Hindlimb muscle (tissue), 1 donor: ENCODE results near the gene DARS2. TPM values are rescaled to one million over a fixed set of nuclear protein-coding genes. Genes with fewer than 3 reads are reported as not detected.

Source experiments
- DNase-seq: peaks from one replicate; pipeline ENCODE4 v3.0.0-alpha.2; 2013
- polyA plus RNA-seq: library from polyadenylated mRNA; unstranded; fragments of 120-200 nt; gene quantifications from one replicate; pipeline ENCODE4 v1.2.1, GENCODE V29; 2013; ENCODE audit not compliant: insufficient read length

The DARS2 gene
- polyA plus RNA-seq, 1 donor, result 13.6 TPM

GRCh38 chr1:173889885-173890284 lies 65.4 kb downstream of the DARS2 start:
- DNase-seq, result no peak

- no peak for DNase-seq
Observed at GRCh38 chr1:173893611-173894010, 69.1 kb downstream of the DARS2 start.

DNA sequence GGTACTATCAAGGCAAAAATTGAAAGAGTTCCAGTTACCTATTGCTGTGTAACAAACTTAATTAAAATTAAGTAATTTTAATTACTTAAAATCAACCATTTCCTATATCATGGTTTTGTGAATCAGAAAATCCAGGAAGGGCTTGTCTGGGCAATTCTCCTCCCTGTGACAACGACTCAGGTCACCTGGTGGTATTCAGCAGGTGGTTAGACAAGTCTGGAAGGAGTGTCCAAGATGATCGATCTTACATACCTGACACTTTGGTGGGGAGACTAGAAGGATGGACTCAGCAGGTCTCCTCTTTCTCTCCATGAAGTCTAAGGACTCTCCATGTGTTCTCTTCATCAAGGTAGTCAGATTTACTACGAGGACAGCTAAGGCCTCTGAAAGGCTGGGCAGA lies 69.7 kb downstream of the DARS2 start:
- DNase-seq, result no peak

- DNase-seq, result no peak
Observed at GRCh38 chr1:173900427-173900826, 76.0 kb downstream of the DARS2 start.

GRCh38 chr1:173900992-173901391 lies 76.5 kb downstream of the DARS2 start:
- no peak for DNase-seq

DNA sequence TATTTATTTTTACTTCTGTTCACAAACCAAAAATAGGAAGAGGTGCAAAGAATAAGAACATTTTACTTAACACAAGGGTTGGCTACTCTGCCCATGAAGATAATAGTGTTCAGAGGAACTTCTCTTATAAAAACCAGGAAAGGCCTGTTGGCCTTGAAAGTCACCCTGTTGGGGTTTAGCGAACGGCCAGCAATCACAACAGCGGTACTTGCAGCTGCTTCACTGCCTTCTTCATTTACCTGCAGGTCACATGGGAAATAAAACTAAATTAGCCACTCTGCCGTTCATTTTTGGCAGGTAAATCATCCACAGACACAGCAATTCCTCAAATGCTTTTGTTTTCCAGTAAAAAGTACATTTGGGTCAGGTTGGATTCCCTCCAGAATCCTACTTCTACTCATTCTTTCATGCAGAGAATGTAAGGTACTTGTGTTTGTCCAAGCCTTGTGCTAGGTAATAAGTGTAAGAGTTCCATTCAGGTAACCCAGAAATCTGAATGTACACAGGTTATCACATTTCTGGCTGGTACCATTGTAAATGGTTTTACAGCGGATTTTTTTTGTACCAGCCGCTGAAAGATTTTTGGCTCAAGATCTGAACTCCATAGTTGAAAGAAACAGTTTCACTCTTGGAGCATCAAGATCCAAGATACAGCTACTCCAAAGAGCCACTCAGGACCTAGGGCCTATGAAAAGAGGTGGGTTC lies 79.5 kb downstream of the DARS2 start:
- DNase-seq, result no peak

Other genes with a start within 250 kb of the DARS2 start
- not detected for gene SLC9C2, start 221.6 kb upstream of the DARS2 start, polyA plus RNA-seq
- not detected for gene TEX50, start 189.3 kb upstream of the DARS2 start, polyA plus RNA-seq
- gene ANKRD45, start 154.8 kb upstream of the DARS2 start, polyA plus RNA-seq, result 0.31 TPM
- gene KLHL20, start 109.7 kb upstream of the DARS2 start, polyA plus RNA-seq, result 21.5 TPM
- gene CENPL, start 210 bp downstream of the DARS2 start, polyA plus RNA-seq, result 7.3 TPM
- gene GAS5, start 43.3 kb downstream of the DARS2 start, polyA plus RNA-seq, result 565 TPM
- gene ZBTB37, start 43.7 kb downstream of the DARS2 start, polyA plus RNA-seq, result 6.1 TPM
- gene SERPINC1, start 92.7 kb downstream of the DARS2 start, polyA plus RNA-seq, result 0.12 TPM
- 11.0 TPM for gene RC3H1, start 197.7 kb downstream of the DARS2 start, polyA plus RNA-seq